DMS 273 (cell line): ENCODE measurements around the gene COL5A1.

Experiments used
- DNase-seq: peaks from one replicate; lab custom pipeline; 2025; ENCODE audit not compliant: unreplicated experiment; lab: John Stamatoyannopoulos, UW

Gene COL5A1

DNA sequence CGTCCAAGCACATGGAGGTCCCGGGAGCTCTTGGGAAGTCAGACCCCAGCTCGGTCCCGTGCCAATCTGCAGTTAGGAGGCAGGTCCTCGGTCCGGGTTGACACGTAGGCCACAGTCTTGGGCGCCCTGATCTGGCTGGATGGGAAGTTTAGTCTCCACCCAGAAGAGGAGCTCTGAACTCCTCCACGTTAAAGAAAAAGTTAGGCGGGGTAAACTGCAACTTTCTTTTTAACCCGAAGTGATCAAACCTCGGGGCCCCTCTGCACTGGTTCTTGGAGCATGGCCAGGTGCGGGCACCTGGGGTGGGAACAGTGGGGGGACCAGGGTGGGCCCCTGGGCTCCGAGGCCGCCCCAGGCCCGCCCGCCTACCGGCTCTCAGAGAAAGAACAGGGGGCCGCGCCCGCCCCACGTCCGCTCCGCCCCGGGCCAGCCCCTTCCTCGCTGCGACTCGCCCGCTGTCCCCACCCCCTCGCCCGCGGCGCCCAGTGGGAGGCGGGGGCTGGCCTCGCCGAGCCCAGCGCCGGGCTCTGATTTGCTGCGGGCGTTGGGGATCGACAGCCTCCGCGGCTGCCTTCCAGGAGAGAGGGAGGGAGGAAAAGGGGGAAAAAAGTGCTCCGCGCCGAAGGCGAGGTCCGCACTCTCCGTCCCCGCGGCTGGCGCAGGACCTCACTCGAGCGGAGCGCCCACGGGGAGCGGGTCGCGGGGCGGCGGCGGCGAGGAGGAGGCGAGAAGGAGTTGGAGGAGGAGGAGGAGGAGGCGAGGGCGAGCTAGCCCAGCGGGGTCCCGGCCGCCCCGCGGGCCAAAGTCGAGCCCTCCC, at the start of gene COL5A1:
COL5A1 (plus strand) TSS at position 631 of the 817 bp plus-strand sequence. CDS start 385 bp downstream, outside the sequence.
- peak; percentile 94 for DNase-seq

DNA sequence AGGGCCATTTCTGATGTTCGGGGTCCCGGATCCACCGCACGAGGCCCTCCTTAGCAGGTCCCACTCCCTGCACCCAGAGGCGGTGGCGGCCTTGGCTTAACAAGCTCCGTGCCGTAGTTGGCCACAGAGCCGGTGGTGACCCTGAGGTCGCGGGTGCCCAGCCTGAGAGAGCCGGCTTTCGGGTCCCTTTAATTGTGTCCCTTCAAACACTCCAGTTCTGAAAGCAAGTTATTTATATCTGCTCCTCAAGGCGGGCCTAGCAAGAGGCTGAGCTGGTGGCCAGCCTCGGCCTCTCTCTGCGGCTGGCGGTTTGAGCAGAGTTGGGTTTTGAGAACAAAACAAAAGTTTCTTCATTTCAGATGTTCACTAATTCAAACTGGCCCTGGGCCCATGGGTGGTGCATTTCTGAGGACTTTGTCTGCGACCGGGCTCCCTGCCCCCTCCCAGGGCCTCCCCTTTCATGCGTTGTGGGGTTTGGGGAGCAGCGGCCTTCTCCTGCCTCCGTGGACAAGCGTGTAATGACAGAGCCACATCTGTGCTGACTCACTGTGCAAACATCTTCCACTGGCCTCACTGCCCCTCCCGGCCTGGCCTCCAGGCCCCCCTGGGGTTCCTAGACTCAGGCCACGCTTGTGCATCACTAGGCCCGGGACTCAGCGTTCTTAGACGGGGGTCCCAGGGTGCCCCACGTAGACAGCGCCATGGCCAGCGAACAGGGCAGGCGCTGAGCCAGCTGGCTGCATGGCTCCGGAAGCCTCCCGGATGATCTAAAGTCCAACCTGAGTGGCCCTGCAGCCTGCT, 49.4 kb upstream of the COL5A1 start:
- DNase-seq: no peak

DNA sequence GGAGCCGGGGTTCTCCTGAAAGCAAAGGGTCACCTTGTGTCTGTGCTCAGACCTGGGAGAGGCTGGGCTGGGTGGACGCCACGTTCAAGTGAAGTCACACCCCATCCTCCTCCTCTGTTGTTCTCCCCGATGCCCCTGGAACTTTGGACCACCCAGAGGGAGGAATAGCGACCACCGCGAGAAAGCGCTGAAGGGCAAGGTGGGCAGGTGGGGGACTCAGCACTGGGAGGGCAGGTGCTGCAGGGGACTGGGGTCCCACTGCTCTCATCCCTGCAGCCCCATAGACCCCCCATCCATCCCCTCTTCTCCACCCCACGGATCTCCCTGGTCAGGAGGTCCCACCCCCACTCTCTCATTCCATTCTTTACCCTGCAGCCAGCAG, 48.8 kb upstream of the COL5A1 start:
- no peak for DNase-seq

DNA sequence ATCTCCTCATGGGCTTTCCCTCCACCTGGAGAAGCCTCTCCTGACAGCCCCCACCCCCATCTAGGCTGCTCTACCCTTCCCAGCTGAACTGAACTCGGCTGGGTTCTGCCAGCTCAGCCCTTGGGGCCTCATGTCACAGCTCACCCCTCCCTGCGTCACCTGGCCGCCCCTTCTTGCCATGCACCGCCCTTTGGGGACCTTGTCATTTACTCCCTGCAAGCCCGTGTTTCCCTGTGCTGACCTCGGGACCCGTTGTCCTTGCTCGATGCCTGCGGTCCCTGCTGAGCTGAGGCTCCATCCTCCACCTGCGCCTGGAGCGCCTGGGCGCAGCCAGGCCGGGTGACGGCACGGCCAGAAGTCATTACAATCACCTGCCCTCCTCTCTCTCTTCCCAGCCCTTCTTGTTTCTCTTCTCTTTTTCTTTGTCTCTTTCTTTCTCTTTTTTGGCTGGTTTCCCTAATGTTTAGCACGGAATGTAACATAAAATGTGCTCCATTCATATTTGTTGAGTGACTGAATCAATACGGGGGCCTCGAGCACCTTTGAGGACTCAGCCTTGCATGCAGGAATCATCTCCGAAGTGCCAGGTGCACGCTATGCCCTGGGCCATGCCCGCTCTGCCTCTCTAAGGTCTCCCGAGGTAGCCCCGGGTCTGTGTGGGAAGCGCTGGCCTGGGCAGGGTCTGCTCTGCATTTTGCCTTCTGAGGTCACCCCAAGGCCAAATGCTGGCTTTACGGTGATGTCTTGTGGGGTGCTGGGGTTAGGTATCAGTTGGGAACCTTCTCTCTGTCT, 48.1 kb upstream of the COL5A1 start:
- no peak for DNase-seq

DNA sequence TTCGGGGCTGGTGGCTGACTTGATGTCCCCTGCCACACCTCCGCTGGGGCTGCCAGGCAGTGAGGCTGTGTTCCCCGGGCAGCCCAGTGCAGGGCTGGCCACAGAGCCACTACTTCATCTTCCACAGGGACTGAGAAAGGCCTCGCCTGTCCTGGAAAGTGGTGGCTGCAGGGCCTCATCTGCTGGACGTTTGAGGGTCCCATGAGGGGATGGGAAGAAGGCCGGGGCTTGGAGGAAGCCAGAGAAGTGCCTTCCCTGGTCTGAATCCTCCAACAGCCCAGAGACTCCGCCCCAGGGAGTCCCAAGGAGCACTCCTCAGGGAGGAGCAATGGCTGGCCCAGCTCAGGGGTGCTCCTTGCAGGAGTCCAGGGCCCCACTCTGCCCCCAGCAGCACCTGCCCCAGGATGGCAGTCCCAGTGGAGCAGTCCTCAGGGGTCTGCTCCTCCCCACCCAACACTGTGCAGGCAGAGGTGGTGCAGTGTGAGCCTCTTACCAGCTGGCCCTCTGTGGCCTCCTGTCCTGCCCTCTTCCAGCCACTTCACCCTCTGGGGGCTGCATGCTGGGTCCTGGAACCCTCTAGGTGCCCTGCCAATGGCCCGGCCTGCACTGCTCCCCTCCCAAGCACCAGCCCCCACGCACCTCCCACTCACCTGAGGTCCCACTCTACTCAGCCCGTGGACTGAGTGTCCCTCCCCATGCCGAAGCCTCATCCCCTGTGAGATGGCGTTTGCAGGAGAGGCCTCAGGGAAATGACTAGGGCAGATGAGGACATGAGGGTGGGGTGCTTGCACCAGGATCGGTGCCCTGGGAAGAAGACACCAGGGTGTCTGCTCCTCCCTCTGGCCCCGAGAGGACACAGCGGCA, 47.3 kb upstream of the COL5A1 start:
- DNase-seq: no peak

DNA sequence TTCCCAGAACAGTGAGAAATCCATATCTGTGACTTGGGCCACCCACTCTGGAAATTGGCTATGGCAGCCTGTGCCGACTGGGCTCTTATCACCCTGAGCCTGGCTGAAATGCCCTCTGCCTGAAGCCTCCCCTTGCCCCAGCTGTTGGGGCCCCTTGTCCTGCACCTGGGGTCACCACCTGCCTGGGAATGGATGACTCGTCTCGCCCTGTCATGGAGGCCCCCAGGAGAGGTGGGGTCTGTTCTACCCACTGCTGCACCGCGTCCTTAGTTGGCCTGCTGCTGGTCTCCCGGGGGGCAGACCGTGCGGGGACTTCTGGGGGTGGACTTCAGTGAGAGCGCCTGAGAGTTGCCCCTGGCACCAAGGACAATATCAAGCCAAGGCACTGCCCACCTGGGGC, 46.6 kb upstream of the COL5A1 start:
- no peak for DNase-seq

DNA sequence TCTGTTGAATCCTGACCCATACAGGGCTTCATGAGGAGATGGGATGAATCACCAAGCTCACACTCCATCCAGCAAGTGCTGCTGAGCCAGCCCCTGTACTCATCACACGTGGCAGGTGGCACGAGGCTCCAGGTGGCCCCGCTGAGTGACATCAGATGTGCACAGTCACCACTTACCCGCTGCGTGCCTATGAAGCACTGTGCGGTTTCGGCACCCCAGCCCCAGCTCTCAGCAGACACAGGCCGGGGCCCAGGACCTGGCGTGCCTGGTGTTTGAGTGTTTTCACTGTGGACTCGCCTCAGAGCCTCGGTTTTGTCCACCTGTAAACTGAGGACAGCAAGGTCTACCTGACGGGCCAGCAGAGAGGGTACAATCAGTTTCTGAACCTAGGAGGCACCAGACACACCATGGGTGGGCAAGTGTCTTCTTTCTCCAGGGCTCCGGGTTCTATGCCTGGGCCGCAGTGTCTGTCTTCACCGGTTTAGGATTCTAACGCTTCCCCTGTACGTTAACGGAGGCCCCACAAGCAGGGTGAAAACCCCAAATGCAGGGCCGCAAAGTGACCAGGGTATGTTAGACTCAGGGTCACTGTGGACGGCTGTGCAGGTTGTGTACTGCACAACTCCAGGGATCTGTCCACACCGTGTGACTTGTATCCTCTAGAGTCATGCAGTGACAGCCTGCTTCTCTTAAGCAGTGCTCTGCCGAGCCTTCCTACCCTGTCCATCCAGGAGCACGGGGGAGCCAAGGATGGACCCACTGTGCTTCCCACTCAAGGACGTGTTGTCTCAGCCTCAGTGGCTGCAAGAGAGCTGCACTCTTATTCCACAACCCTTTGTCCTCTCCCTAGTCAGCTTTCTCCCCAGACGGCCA, 44.3 kb upstream of the COL5A1 start:
- DNase-seq: no peak

DNA sequence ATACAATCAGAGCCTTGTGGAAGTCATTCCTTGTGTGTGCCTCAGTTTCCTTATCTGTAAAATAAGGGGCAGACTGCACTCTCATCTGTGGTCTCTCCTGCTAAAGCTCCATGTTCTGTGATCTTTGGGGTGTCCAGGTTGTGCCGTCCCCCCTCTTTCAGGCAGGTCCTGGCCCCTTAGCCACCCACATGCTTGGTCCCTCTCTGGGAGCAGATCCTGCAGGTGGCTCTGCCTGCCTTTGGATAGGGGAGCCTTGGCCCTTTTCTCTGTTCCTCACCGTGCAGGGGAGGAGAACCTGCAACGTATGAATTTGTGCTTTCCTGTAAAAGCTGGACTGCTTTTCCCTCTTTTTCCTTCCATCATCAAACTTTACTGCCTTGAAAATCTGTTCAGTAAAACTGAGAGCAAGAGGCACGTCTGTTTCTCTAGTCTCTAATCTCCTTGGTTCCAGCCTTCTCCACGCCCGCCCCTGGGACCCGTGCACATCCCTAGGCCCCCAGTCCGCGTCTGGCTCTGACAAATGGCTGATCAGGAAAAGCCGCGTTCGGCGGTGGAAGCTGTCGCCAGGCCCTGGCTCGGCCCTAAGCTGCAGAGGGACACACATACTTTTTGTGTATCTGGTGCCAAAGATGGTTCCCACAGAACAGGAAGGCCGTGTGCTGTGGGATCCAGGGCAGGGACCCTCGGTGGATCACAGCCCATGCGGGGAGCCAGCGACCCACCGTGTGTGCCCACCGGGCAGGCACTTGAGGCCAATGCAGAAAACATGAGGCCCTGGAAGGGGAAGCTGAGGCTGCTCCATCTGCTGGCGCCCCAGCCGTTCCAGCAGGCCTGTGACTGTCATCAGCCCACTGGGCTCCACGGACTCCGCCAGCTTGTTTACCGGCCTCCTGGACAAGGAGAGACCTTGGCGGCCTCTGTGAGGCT, 43.4 kb upstream of the COL5A1 start:
- no peak for DNase-seq

DNA sequence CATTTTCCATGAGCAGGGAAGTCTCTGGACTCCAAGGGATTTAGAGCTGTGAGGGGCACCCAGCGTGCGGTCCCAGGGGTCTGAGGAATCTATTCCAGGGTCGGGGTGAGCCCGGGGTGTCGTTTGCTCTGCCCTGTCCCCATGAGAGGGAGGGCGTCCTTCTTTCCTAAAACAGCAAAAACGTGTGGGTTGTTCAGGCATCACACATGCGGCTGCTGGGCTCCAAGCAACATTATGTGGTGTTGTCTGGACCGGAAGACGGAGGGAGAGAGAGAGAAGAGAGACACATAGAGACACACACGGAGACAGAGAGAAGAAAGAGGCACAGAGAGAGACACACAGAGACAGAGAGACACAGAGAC, 42.7 kb upstream of the COL5A1 start:
- no peak for DNase-seq

DNA sequence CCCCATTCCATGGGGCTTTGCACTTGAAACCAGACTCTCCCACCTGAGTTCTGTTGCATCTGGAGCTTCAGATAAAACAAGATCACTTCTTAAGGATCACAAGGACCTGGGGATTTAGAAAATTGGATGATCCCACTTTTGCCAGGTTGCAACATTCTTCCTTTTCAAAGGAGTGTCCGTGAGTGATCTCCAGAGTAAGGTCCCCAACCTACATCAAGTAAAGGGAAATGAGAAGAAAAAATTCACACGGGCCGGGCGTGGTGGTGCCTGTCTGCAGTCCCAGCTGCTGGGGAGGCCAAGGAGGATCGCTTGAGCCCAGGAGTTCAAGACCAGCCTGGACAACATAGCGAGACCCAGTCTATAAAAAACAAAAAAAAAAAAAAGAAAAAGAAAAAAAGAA, 41.2 kb upstream of the COL5A1 start:
- DNase-seq: no peak

DNA sequence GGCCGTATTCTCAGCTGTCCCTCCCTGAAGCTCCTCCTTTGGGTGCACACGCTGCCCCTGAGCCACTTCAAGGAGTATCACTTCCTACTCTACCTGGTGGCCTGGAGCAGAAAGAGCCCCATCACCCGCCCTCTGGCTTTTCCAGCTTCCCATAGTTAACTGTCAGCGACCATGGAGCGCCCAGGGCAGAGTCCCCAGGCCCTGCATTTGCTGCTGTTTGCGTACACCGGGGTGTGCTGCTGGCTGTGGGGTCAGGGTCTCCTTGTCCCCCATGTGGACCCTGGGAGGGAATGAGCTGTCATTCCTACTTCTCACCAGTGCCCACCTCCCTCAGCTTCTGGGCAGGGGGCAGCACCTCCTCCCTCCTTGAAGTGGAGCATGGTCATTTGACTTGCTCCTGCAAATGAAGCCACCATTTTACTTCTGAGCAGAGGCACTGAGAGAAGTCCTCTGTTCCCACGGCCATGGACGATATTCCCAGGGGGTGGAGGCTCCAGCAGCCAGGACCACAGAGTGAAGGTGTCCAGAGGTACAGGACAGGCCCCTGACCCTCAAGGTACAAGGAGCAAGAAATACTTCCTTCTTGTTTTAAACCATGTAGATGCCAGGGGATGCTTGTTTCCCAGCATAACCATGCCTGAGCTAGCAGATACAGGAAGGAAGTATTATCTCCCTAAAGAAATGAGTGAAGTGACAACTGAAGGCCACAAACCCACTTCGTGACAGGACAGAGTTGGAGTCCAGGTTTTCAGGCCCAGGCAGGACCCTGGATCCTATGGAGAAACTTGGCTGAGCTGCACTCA, 40.6 kb upstream of the COL5A1 start:
- DNase-seq: no peak

DNA sequence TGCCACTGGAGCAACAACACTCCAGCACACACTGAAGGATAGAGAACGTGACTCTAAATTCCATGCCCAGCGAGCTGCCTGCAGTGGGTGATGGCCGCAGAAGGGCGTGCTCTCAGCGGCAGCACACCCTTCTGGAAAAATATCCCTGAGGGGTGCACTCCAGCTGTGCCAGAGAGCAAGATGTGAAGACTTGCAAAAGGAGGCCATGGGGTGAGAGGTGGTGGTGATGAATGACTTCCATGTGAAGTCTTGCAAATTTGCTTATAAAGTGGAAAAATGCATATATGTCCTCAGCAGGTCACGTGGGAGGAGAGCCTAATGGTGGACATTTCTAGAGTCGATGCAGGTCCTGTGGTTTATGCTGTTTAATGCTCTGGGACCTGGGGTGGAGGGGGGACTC, 39.8 kb upstream of the COL5A1 start:
- DNase-seq: no peak

DNA sequence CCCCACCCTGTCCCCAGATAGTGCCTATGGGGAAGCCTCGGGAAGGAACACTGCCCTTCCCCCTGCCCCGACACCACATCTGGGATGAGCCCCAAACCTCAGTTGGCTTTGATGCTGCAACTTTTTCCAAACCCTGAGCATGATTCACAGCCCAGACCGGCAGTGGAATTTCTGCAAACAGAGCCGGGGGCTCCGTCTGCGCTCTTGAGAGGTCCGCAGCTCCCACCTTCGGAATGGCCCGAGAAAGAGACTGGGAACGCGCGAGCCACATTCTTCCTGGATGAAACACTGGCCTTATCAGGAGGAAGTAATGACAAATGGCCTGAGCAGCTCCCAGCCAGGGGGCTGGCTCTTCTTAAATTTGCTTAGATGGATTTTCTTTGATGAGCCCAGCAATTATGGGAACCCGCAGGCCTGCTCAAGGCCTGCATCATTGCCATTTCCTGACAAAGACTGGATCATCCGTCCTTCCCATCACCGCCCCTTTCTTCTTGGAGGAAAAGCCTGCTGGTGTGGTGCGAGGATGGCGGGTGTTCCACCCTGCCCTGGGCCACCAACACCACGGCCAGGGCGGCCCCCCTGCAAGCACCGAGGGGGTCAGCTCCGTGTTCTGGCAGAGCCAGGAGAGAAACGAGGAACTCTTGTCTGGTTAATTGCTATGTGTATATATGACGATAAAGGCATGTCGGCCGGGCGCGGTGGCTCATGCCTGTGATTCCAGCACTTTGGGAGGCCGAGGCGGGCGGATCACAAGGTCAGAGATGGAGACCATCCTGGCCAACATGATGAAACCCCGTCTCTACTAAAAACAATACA, 38.8 kb upstream of the COL5A1 start:
- DNase-seq: no peak

DNA sequence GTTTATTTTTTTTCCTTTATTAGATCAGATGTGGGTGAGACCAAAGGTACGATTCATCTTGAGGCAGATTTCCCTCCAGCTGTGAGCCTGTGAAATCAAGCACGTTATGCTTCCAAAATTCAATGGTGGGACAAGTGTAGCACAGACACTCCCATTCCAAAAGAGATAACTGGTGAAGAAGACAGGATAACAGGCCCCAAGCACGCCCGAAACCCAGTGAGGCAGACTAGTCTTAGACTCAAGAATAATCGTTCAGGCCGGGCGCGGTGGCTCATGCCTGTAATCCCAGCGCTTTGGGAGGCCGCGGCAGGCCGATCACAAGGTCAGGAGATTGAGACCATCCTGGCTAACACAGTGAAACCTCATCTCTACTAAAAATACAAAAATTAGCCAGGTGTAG, 36.8 kb upstream of the COL5A1 start:
- no peak for DNase-seq

DNA sequence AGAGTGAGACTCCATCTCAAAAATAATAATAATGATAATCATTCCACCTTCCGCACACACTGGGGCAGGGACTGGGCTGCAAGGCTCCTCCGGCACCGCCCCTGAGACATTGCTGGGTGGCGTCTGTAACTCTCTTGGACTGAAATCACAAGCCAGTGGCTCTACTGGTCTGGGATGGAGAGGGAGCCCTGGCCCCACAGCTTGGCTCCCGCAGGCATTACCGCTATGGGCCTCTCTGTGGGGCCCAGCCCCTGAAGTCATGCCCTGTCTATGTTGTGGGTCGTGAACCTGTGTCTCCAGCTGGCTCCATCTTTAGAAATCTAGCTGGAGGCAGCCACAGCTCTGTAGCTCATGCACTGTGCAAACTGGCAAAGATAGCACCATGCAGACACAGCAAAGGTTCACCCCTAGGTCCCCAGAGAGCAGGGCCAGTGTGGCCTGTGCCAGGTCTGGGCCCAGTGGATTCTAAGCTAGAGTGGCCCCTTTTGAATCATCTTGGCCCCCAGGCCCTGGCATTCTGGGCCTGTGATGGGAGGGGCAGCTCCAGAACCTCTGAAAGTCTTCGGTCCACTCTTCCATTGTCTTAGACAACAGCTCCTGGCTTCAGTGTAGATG, 36.1 kb upstream of the COL5A1 start:
- DNase-seq: no peak

DNA sequence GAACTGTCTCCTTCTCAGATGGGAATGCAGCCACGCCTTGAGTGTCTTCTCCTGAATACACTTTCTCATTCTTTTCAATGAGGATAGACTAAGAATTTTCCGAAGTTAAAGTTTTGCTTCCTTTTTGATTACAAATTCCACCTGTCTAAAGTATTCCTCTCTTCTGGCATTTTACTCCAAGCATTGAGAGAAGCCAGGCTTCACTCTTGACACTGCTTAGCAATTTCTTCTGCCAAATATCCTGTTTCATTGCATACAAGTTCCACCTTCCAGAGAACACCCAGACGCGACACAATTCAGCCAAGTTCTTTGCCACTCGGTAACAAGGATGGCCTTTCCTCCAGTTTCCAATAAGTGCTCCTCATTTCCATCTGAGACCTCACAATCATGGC, 35.6 kb upstream of the COL5A1 start:
- DNase-seq: no peak
